CD4-positive, alpha-beta T cell treated with Interleukin-21 for 1 hour (primary cell): ENCODE data around the gene MCC.
"Not testable (repeated sequence)": the region's sequence is repeated elsewhere in the genome, so short reads cannot be mapped to it uniquely, and the experiment has no call there.

Source experiments
- DNase-seq: peaks from one replicate; pipeline ENCODE4 v3.0.0-alpha.2; 2020

MCC gene

DNA sequence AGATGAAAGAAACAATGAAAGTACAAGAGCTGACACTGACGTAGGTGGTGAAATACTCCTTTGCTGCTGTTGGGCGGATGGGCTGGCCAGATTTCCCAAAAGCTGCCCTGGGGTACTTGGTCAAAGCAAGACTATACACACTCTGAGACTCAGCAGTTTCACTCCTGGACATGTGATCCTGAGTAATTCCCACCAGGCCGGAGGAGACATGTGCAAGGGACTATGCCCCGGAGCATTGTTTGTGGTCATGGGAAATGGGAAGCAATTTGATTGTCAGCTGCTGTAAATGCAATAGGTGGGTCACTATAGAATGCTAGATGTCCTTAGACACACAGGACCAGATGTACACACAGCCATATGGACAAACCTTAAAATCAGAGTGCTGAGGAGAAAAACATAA is 395.6 kb downstream of the MCC start:
- DNase-seq, result no peak

DNA sequence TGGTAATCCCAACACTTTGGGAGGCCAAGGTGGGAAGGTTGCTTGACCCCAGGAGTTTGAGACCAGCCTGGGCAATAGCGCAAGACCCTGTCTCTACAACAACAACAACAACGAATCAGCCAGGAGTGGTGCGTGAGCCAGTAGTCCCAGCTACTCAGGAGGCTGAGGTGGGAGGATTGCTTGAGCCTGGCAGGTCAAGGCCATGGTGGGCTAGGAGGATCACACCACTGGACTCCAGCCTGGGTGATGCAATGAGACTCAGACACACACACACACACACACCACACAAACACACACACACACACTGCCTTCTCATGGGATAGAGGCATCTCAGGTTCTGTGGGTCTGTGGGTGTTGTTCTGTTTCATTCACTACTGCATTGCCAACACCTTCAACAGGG is 396.6 kb downstream of the MCC start:
- no peak for DNase-seq

- DNase-seq, result no peak
Measured at GRCh38 chr5:113090336-113091106, 397.7 kb downstream of the MCC start.

DNA sequence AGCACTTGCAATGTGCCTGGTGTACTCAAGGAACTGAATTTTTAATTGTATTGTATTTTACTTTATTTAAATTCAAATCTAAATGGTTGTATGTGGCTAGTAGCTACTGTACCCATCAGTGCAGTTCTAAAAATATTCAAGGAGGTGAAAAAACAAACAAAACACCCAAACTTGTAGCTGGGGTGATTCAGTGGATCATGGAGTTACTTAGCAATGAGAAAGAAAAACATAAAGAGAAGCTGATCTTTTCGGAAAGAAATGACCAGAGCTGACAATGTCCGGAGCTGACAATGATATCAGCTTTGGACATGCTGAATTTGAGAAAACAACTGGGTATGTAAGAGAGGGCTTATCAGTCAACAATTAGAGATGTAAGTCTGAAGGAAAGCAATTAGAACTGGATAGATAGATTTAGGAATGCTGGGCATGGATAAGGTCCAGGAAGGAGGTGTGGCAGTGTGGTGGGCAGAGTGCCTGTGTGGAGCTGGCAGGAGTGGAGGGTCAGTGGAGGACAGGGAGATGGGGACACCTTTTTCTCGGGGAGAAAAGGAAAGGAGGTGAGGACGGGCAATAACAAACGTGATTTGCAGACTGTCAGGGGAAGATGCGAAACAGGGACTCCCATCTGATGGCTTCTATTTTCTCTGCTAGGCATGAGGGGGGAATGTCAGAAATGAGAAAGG is 398.5 kb downstream of the MCC start:
- DNase-seq, result no peak

GRCh38 chr5:113087976-113088514 is 400.2 kb downstream of the MCC start:
- DNase-seq, result no peak

DNA sequence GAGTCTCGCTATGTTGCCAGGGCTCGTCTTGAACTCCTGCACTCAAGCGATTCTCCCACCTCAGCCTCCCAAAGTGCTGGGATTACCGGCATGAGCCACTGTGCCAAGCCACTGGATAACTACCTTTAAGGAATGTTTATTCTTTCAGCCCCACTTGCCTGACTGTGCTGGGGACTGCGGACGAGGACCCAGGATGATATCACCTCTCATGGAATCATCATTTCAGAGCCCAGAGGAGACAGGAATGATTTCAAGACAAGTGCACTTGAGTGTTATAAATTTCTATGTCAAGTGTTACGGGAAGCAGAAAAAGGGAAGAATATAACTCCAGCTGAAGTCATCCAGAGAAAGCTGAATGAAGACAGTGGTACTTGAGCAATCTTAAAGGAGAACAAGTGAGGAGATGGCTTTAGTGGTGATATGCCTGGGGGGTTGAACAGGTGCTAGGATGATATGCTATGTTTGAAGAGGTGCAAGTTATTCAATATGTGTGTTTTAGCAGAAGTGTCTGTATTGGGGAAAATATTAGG is 402.3 kb downstream of the MCC start:
- DNase-seq, result no peak

- DNase-seq, result no peak
Measured at GRCh38 chr5:113085084-113085414, 403.2 kb downstream of the MCC start.

GRCh38 chr5:113084402-113085083 is 403.7 kb downstream of the MCC start:
- DNase-seq, result no peak

GRCh38 chr5:113083481-113083880 is 404.8 kb downstream of the MCC start:
- no peak for DNase-seq

- DNase-seq, result no peak
Measured at GRCh38 chr5:113082547-113082905, 405.7 kb downstream of the MCC start.

DNA sequence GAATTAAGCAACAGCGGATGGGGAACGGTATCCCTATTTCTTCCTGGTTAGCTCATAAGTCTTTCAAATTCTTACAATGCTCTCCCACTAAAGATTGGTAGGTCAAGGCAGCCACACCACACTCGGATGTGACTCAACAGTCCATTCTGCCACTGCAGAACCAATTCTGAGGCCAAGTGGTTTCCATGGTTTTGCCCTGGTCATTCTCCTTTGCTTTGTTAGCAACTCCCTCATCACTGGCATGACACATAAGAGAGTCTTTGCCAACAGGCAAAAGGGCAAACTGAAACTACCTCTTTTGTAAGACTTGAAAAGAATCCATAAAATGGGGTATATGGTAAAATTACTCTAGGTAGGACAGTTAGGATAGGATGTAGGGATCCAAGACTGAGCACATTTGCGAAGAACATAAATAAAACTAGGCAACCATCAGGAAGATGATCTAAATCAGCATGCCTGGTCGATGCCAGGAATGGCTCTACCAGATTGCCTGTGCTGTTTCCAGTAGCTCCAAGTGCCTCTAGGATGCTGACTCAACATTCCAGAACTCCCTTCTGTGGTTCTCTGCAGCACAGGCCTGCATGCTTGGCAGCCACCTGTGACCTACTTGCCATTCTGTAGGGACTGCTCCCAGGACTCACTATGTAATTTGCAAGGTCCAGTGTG is 406.2 kb downstream of the MCC start:
- DNase-seq, result no peak

DNA sequence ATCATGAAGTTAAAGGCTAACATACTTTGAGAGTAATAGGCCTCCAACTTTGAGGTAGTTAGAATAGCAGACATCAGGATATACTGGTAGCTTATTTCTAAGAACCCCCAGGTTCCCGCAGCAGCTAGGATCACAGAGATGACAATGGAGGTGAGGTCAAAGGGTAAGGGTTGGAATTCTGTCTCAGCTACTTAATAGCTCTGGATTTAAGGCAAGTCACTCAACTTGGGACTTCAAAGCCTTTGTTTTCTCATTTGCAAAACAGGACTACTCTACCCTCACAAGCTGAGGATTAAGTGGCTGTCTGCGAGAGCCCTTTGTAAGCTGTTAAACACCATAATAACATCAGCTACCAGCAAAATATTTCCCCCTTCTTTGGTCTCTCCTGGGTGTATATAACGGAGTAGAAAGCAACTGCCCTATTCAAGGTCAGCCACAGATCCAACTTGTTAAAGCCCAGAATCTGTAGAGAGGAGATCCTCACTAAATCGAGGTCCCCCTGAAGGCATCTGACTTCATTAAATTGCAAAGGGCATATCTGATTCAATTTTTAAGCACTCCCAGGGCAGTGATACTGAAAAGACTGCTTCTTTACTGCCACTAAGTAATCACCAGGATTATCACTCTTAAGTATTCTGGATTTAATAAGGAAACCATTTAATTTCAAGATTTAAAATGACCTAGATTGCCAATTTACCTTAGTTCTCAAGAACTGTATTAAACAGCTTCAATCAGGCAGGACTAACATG is 407.0 kb downstream of the MCC start:
- no peak for DNase-seq

- DNase-seq, result not testable (repeated sequence)
Measured at GRCh38 chr5:113076649-113077048, 411.6 kb downstream of the MCC start.

- no peak for DNase-seq
Measured at GRCh38 chr5:113075019-113075418, 413.2 kb downstream of the MCC start.

GRCh38 chr5:113073629-113074034 is 414.6 kb downstream of the MCC start:
- peak; percentile 15 for DNase-seq

GRCh38 chr5:113071401-113071800 is 416.9 kb downstream of the MCC start:
- DNase-seq, result no peak

GRCh38 chr5:113070901-113071300 is 417.4 kb downstream of the MCC start:
- no peak for DNase-seq

DNA sequence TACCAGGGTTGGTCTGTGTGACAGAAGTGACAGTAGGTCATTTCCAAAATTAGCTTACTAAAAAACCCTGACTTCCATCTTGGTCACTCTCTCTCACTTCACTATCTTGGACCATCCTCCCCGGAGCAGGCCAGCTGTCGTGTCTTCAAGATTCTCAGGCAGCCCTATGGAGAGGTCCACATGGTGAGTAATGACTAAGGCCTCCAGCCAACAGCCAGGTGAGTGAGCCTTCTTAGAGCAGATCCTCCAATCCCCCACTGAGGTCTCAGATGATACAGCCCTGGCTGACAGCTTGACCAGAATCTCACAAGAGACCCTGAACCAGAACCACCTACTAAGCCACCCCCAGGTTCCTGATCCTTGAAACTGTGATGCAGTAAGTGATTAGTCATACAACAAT is 419.7 kb downstream of the MCC start:
- no peak for DNase-seq

- DNase-seq, result no peak
Measured at GRCh38 chr5:113067635-113068344, 420.5 kb downstream of the MCC start.

DNA sequence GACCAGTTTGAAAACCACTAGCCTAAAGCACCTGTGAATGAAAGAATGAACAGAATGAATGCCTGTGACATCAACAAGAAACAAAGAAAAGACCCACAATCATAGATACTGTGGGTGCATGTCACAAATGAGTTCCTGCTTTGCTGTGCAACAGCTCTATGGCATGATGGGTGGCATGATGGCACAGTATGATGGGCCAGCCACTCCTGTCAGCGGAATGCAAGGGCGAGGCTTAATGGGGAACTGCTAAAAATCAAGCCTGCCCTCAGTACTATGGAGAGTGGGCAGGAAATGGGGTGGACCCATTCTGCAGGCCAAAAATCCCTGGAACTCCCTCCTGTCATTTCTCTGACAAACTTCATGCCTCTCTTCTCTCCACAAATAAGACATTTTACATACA is 422.6 kb downstream of the MCC start:
- DNase-seq, result no peak

- DNase-seq, result no peak
Measured at GRCh38 chr5:113064806-113065205, 423.4 kb downstream of the MCC start.

- no peak for DNase-seq
Measured at GRCh38 chr5:113063927-113064326, 424.3 kb downstream of the MCC start.
